CD4-positive, alpha-beta T cell treated with Interleukin-17A for 4 hours (primary cell): ENCODE measurements around the gene KRT82.

Source experiments
- DNase-seq: peaks from one replicate; pipeline ENCODE4 v3.0.0-alpha.2; 2020; ENCODE audit warnings: mixed read lengths

KRT82 gene

DNA sequence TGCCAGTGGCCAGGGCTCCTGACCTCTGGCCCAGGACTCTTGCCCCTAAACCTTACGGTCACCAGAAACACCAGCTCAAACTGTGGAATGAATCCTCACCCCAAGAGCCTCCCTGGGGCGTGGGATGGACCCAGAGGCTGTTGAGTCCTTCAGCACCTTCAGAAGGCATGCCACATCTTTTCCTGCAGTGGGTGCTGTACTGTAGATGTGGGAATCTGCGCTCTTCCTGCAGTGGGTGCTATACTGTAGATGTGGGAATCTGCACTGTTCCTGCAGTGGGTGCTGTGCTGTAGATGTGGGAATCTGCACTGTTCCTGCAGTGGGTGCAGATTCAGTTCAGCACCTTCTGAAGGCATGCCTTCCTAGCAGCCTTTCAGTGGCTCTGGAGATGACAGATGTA is 1.2 kb downstream of the KRT82 start:
- no peak for DNase-seq

DNA sequence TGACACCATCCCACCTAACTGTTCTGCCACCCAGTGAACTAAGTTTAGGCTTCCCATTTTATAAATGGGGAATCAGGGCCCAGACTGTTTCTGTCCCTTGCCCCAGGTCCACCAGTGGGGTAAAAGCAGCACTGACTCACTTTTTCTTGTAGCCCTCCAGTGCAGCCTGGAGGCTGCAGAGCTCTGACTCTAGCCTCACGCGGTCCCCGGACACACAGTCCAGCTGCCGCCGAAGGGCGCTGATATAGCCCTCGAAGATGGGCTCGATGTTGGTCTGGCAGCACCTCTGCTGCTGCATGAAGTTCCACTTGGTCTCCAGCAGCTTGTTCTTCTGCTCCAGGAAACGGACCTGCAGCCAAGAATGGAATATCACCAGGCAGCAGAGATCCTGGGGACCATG is 2.6 kb downstream of the KRT82 start:
- no peak for DNase-seq

GRCh38 chr12:52402873-52403540 is 3.1 kb downstream of the KRT82 start:
- no peak for DNase-seq

DNA sequence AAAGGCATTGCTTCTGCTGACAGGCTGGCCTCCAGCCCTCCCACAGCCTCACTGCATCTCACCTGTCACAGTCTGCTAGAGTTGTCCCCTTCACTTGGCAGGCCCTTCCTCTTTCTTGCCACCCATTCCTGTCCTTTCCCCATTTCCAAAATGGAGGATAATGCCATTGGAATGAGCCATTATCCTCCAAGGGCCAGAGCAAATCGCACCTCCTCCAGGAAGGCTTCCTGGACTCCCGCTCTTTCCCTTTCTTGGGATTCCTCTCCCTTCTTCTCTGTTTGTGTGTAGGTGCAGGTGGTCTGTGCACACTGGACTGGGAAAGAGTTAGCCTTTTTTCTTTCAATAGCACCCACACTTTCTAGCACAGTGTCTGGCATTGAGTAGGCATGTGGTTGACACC is 3.8 kb downstream of the KRT82 start:
- no peak for DNase-seq

GRCh38 chr12:52401926-52402325 is 4.2 kb downstream of the KRT82 start:
- DNase-seq, result no peak

GRCh38 chr12:52401526-52401925 is 4.6 kb downstream of the KRT82 start:
- no peak for DNase-seq

DNA sequence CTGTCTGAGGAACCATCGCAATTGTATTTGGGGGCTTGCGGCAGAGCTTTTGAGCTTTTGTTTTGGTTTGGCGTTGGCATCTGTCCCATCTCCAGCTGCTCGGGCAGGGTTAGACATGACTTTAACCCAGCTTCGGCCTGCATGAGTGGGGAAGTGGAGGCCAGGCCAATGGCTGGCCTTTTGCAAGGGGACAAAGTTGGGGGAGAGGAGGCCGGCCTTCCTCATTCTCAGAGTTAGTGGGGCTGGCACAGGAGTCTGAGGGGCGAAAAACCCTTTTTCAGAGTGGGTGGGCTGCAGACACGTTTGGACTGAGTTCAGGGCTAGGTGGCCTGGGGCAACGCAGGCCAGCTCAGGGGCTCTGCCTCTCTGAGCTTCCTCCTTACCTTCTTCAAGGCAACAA is 5.2 kb downstream of the KRT82 start:
- DNase-seq, result no peak

GRCh38 chr12:52399756-52400155 is 6.4 kb downstream of the KRT82 start:
- DNase-seq, result no peak

GRCh38 chr12:52398176-52398575 is 8.0 kb downstream of the KRT82 start:
- DNase-seq, result no peak

GRCh38 chr12:52396656-52397055 is 9.5 kb downstream of the KRT82 start:
- DNase-seq, result no peak

DNA sequence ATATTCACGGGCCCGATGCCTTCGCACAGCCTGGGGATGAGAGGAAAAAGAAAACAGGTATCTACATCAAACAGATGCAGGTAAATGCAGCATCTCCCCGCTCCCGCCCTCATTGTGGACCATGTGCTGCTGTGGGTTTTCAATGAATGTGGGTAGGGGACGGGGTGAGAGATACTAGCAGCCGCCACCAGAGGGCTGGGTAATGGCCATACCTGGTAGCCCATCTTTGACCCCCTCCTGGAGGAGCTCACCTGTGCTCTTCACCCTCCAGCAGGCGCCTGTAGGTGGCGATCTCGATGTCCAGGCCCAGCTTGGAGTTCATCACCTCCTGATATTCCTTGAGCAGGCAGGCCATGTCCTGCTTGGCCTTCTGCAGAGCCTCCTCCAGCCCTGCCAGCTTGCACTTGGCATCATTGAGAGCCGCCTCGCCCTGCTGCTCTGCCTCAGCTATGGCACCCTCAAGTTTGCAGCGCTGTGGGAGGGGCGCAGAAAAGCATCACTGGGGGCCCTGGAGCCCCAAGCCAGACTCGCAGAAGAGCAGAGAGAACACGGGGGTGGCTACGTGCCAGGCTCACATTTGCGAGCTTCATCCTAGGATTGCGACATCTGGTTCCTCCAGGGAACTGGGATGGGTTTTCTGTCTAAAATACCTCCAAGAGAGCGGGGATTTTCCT is 10.2 kb downstream of the KRT82 start:
- DNase-seq, result peak; percentile 14

GRCh38 chr12:52394836-52395405 is 11.2 kb downstream of the KRT82 start:
- DNase-seq, result no peak

DNA sequence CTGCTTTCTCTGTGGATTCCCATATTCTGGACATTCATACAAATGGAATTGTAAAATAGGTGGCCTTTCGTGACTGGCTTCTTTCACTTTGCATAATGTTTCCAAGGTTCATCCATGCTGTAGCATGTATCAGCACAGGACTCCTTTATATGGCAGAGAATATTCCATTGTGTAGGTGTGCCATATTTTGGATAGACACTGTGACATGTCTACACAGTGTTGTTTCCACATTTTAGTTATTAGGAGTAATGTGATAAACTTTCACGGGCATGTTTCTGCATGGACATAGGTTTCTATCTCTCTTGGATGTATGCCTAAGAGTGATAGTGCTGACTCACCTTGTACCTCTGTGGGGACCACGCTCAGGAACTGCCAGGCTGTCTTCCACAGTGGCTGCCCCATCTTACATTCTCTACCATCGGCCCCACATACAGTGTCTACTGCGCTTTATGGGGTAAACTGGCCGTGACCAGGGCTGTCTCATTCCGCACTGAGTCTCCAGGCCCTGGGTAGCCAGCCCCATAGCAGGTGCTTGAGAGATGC is 13.6 kb downstream of the KRT82 start:
- DNase-seq, result no peak

DNA sequence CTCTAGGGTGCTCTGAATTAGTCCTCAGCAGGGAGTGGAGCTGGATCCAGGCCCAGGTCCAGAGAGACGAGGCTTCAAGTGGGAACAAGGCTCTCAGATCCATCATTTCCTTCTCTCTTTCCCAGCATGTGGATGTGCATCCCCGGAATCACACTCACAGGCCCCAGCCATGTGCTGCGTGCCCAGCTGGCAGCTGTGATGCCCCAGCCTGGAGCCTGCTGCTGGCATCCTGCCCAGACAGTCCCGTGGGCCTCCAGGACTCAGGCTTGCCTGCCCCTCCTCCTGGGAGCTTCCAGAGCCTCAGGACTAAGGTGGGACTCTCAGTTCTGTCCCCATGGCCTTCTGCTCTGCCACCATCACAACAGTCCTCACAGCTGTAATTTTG is 14.5 kb downstream of the KRT82 start:
- no peak for DNase-seq

DNA sequence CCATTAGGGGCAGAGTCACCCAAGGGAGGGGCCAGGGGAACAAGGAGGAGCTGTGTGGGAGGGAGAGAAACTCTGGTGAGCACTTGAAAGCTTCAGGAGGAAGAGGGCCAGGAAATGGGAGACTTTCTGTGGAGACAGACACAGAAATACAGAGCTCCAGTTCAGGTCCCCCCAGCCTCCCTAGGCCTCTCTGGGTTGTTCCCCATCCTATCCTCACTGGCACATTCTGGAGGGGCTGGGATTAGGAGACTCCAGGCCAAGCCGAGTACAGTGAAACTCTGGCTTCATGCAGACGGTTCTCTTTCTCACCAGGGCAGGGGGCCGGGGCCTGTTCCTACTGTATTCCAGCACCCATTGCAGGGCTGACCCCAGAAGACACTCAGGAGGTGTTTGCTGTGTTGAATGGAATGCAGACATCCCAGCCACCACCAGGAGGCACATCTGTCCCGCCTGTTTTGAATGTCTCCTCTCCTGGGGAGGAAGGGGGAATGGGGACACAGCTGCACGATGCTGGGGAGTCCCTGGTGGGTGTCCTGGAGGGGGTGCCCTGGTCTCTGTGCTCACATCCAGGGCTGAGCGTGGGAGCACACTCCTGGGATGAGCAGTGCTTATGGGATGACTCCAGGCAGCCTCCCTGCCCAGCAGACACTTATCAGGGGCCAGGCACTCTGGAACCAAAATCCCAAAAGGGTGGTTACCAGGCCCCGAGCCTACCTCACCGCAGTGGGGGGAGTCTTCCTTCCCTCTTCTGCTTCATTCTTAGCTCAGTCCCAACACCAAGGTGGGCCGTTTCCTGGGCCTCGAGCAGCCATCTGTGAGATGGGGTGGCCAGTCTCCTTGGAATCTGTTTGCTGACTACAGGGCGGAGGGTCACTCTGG is 15.2 kb downstream of the KRT82 start:
- peak; percentile 12 for DNase-seq

GRCh38 chr12:52389313-52390207 is 16.6 kb downstream of the KRT82 start:
- no peak for DNase-seq

DNA sequence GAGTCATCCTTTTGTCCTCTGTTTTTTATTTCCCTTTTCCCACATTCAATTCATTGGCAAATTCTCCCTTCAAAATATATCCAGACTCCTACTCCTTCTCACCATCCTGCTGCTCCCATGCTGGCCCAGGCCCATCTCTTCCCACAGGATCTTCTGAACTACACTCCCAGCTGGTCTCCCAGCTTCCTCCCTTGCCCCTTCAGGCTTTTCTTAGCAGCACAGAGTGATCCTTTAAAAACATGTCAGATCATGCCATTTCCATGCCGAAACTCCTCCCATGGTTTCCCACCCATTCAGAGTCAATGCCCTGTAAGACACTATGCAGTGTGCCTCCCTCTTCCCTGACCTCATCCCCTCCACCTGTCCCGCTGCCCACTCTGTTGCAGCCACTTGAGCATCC is 18.3 kb downstream of the KRT82 start:
- no peak for DNase-seq

GRCh38 chr12:52385226-52385702 is 20.9 kb downstream of the KRT82 start, which contains the start of gene KRT84:
TSS of gene KRT84 (minus strand) at chr12:52385652. CDS start at chr12:52385585, 67 bp downstream.
- no peak for DNase-seq

DNA sequence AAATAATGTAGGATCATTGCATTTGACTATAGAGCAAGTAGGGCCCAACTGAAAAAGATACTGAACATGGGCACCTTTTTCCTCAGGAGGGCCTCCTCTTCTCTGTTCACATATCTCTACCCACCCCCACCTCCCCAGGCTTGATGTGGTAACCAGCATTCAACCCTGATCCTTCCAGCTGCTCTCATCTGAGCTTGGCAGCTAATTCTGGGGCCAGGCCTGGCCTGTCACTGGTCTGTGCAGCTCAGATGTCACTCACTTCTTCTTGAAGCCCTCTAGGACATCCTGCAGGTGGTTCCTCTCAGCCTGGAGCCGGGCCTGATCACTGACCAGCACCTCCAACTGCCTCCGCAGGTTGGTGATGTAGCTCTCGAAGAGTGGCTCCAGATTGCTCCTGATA is 22.8 kb downstream of the KRT82 start:
- no peak for DNase-seq

DNA sequence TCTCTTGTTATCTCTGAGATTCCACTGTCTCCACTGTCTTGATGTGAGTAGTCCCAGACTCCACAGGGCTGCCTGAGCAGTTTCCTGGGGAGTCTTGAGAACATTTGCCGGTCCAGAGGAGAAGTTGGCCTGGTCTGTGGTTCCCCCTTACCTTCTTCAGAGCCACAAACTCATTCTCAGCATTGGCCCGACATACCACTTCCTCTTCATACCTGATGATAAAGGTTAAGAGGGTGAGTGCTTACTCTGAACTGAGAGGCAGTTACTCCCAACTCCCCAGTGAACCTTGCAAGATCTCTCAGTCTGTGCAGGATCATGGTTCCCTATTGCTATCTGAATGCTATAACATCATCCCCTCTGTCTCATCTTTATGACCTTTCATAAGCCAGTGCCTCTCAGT is 23.3 kb downstream of the KRT82 start:
- DNase-seq, result peak; percentile 14

GRCh38 chr12:52381206-52381605 is 24.9 kb downstream of the KRT82 start:
- DNase-seq, result no peak

- DNase-seq, result no peak
These were observed 25.9 kb downstream of the KRT82 start for GRCh38 chr12:52380271-52380694.
